PC-9 (cell line): ENCODE results near the gene CGN. TPM values are rescaled to one million over a fixed set of nuclear protein-coding genes. Genes with fewer than 3 reads are reported as not detected.

Experiments used
- BruUV-seq: library from RNA; stranded (reverse); fragments of 400-500 nt; replicated peaks from 2 replicates; lab custom pipeline; 2021; lab: Mats Ljungman, UMichigan
- CTCF ChIA-PET: fragments of 300-600 bp; sonication (Branson Sonifier 250); formaldehyde crosslinking; loops from one replicate; lab custom pipeline; 2022; ENCODE audit warnings: antibody characterized with exemption; lab: Charles Lee
- POLR2A ChIA-PET: fragments of 300-600 bp; sonication (Branson Sonifier 250); formaldehyde crosslinking; loops from one replicate; lab custom pipeline; 2022; ENCODE audit warnings: antibody characterized with exemption; ENCODE audit not compliant: unreplicated experiment; lab: Charles Lee
- DNase-seq, 2 experiments: peaks; one replicate each; pipeline versions ENCODE4 v3.0.0 to v3.0.0-alpha.2; 2015 to 2022; ENCODE audit warnings: mixed read lengths in 1 of 2
- H2AFZ ChIP-seq: fragments of 200-600 bp; sonication (generic); 2 replicates; pipeline ENCODE4 v1.8.1; 2017; ENCODE audit warnings: antibody characterized with exemption
- H3F3A ChIP-seq: fragments of 200-600 bp; sonication (generic); 2 replicates; pipeline ENCODE4 v1.8.1; 2017; ENCODE audit warnings: antibody characterized with exemption, mild to moderate bottlenecking, low read depth; ENCODE audit not compliant: insufficient read depth
- H3K27ac ChIP-seq: fragments of 200-600 bp; sonication (generic); 2 replicates; pipeline ENCODE4 v1.6.1; 2016; ENCODE audit warnings: mixed run types
- H3K27me3 ChIP-seq: fragments of 200-600 bp; sonication (generic); 2 replicates; pipeline ENCODE4 v1.6.1; 2016; ENCODE audit warnings: low read depth, mixed run types; ENCODE audit not compliant: insufficient read depth
- H3K36me3 ChIP-seq: fragments of 200-600 bp; sonication (generic); 2 replicates; pipeline ENCODE4 v1.6.1; 2016; ENCODE audit warnings: low read depth, mixed run types
- H3K4me1 ChIP-seq: fragments of 200-600 bp; sonication (generic); replicated peaks from 2 replicates; pipeline ENCODE4 v1.6.1; 2016; ENCODE audit warnings: mixed run types; ENCODE audit not compliant: insufficient read depth
- H3K4me2 ChIP-seq: fragments of 200-600 bp; sonication (generic); 2 replicates; pipeline ENCODE4 v1.6.1; 2017; ENCODE audit warnings: mixed run types
- H3K4me3 ChIP-seq: fragments of 200-600 bp; sonication (generic); 2 replicates; pipeline ENCODE4 v1.6.1; 2016; ENCODE audit warnings: mixed run types
- H3K79me2 ChIP-seq: fragments of 200-600 bp; sonication (generic); 2 replicates; pipeline ENCODE4 v1.6.1; 2017; ENCODE audit warnings: low read depth, mixed run types
- H3K9me2 ChIP-seq: fragments of 200-600 bp; sonication (generic); 2 replicates; pipeline ENCODE4 v1.8.1; 2017; ENCODE audit warnings: mild to moderate bottlenecking; ENCODE audit not compliant: insufficient read depth
- H3K9me3 ChIP-seq: fragments of 200-600 bp; sonication (generic); 2 replicates; pipeline ENCODE4 v1.8.1; 2016; ENCODE audit warnings: low read depth; ENCODE audit not compliant: insufficient read depth
- H4K20me1 ChIP-seq: fragments of 200-600 bp; sonication (generic); 2 replicates; pipeline ENCODE4 v1.8.1; 2017; ENCODE audit not compliant: insufficient read depth
- EZH2 ChIP-seq: fragments of 200-600 bp; sonication (generic); IDR thresholded peaks from 2 replicates; pipeline ENCODE4 v1.8.0; 2017; ENCODE audit warnings: antibody characterized with exemption, low read depth
- intact Hi-C: fragments of 100-400 bp; cut with micrococcal nuclease; formaldehyde crosslinking; loops from one replicate; pipeline ENCODE4 v1.10.0; 2022; ENCODE audit not compliant: unreplicated experiment
- total RNA-seq: library from RNA; stranded (reverse); gene quantifications from 2 replicates; pipeline ENCODE4 v1.2.3, GENCODE V29; 2021
- TF ChIP-seq, protein P1 (sequence below): fragments of 200-600 bp; sonication (generic); conservative IDR thresholded peaks from 2 replicates; pipeline ENCODE4 v1.6.1; 2017; ENCODE audit warnings: mixed run types, antibody characterized with exemption, mild to moderate bottlenecking, moderate library complexity

The CGN gene
- total RNA-seq, 1 experiment from 2014 or later, result 30.3 TPM

DNA sequence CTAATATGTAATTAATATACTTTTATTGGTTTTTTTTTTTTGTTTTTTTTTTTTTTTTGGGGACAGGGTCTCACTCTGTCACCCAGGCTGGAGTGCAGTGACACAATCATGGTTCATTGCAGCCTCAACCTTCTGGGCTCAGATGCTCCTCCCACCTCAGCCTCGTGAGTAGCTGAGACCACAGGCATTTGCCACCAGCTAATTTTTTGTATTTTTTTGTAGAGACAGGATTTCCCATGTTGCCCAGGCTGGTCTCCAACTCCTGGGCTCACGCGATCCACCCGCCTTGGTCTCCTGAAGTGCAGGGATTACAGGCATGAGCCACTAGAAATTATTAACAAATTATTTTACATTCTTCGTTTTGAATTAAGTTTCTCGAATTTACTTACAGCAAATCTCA is 35.1 kb upstream of the CGN start:
- TF ChIP-seq, protein P1, sequence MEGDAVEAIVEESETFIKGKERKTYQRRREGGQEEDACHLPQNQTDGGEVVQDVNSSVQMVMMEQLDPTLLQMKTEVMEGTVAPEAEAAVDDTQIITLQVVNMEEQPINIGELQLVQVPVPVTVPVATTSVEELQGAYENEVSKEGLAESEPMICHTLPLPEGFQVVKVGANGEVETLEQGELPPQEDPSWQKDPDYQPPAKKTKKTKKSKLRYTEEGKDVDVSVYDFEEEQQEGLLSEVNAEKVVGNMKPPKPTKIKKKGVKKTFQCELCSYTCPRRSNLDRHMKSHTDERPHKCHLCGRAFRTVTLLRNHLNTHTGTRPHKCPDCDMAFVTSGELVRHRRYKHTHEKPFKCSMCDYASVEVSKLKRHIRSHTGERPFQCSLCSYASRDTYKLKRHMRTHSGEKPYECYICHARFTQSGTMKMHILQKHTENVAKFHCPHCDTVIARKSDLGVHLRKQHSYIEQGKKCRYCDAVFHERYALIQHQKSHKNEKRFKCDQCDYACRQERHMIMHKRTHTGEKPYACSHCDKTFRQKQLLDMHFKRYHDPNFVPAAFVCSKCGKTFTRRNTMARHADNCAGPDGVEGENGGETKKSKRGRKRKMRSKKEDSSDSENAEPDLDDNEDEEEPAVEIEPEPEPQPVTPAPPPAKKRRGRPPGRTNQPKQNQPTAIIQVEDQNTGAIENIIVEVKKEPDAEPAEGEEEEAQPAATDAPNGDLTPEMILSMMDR, result no peak
- TF ChIP-seq EZH2, result no peak
- intact Hi-C loops, result no loop called here
- Histone ChIP-seq H3K4me1 (peaks cover 11% of the 10 kb centered on the region; the same call in 1 of the 2 replicates), H4K20me1 (no peaks in the 10 kb centered on the region), H3K4me3 (no peak overlapping the region), H3F3A (peaks cover 17% of the 10 kb centered on the region; the same call in 1 of the 2 replicates), H3K79me2 (no peaks in the 10 kb centered on the region), H3K27me3 (no peaks in the 10 kb centered on the region), H3K9me2 (0 out of 2 replicates have a peak, but pooled peaks cover 3% of the 10 kb centered on the region), H3K27ac (no peak overlapping the region), H3K9me3 (no peaks in the 10 kb centered on the region), H3K4me2 (no peak overlapping the region), H2AFZ (no peak overlapping the region), H3K36me3 (no peaks in the 10 kb centered on the region)
- ChIA-PET POLR2A (interaction anchor here (0.6 to 0.7 kb wide), 2 partner anchors 12 to 45 kb away, joined by 3 to 4 read pairs; no protein-coding TSS in a partner anchor), CTCF (no interaction called here)
- no TSS peak for BruUV-seq
- no peak for DNase-seq

DNA sequence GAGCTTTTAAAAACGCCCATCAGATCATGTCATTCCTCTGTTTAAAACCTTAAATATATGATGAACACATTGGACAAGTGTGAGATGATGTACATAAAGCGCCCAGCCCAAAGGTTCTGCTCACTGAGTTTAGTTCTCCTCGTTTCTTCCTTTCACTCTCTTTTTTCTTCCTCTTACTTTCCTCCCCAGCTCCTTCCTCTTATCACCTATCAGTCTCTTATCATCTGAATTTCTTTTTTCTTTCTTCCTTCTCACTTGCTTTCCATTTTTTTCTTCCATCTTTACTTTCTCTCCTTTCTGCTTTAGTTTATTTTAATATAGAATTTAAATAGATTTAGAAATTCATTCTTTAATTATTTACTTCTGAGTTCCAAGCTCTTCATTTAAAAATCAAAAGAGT is 34.1 kb upstream of the CGN start:
- H3K27me3 ChIP-seq, result no peaks in the 10 kb centered on the region
- ChIA-PET POLR2A (interaction anchor here (0.5 kb wide), 1 partner anchor 164 kb away, joined by 4 read pairs; no protein-coding TSS in a partner anchor), CTCF (no interaction called here)
- no peaks in the 10 kb centered on the region; the same call in 1 of the 2 replicates for H3K9me3 ChIP-seq
- H3K4me2 ChIP-seq, result no peak overlapping the region
- TF ChIP-seq, protein P1, result no peak
- no peak for TF ChIP-seq EZH2
- H3K27ac ChIP-seq, result no peak overlapping the region
- H3F3A ChIP-seq, result peaks cover 14% of the 10 kb centered on the region; the same call in 1 of the 2 replicates
- H3K4me1 ChIP-seq, result peaks cover 11% of the 10 kb centered on the region; the same call in 1 of the 2 replicates
- no peaks in the 10 kb centered on the region for H4K20me1 ChIP-seq
- no peak overlapping the region for H3K4me3 ChIP-seq
- no peaks in the 10 kb centered on the region for H3K79me2 ChIP-seq
- intact Hi-C loops, result no loop called here
- no peaks in the 10 kb centered on the region for H3K36me3 ChIP-seq
- no peak for DNase-seq
- no peak overlapping the region for H2AFZ ChIP-seq
- no TSS peak for BruUV-seq
- H3K9me2 ChIP-seq, result 0 out of 2 replicates have a peak, but pooled peaks cover 3% of the 10 kb centered on the region

DNA sequence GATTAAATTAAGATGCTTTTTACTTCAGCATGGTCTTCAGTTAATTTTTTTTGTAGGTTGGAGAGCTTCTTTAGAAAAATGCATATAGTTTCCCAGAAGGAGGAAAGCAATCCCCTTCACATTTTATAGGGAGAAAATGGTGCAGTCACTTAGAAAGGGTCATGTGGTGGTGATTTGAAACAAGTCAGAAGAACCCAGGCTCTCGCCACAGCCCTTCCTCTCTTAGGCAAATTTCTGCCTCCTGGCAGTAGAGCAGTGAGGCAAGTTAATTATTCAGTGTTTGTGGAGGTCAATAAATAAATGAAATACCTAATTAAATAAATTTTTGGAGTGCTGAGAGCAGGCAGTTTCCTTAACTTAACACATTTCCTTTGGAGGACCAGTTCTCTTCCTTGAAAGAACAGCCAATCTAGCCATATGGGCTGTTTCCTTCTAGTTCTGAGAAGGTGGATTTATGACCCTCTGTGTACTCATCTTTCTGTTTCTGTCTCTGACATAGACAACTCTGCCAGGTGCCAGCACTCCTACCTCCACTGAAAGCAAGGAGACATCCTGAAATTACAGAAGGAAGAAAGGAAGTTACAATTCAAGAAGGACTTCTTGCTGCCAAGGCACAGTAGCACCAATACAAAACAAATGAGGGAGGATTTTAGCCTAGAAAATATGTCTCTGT is 32.9 kb upstream of the CGN start:
- Histone ChIP-seq H4K20me1 (no peaks in the 10 kb centered on the region), H3K4me1 (0 out of 2 replicates have a peak, but pooled peaks cover 6% of the 10 kb centered on the region), H3K27ac (no peak overlapping the region), H3K4me3 (no peak overlapping the region), H3K9me2 (0 out of 2 replicates have a peak, but pooled peaks cover 3% of the 10 kb centered on the region), H3K36me3 (no peaks in the 10 kb centered on the region), H3K27me3 (no peaks in the 10 kb centered on the region), H3K79me2 (no peaks in the 10 kb centered on the region), H3K4me2 (no peak overlapping the region), H3K9me3 (no peaks in the 10 kb centered on the region; the same call in 1 of the 2 replicates), H3F3A (0 out of 2 replicates have a peak, but pooled peaks cover 6% of the 10 kb centered on the region), H2AFZ (no peak overlapping the region)
- no peak for DNase-seq
- CTCF ChIA-PET, result no interaction called here
- no TSS peak for BruUV-seq
- intact Hi-C loops, result no loop called here
- POLR2A ChIA-PET, result no interaction called here
- no peak for TF ChIP-seq EZH2
- TF ChIP-seq, protein P1, result no peak
